Fibroblast of skin of left quadriceps (primary cell): ENCODE measurements around the gene SCYGR4.
A peak's percentile ranks its signal among the peaks of the same experiment; 100 is the strongest.

ENCODE experiments used
- DNase-seq, 2 experiments: peaks; one replicate each; pipeline ENCODE4 v3.0.0-alpha.2; 2013; ENCODE audit warnings: low read depth in 2 of 2

Gene SCYGR4

DNA sequence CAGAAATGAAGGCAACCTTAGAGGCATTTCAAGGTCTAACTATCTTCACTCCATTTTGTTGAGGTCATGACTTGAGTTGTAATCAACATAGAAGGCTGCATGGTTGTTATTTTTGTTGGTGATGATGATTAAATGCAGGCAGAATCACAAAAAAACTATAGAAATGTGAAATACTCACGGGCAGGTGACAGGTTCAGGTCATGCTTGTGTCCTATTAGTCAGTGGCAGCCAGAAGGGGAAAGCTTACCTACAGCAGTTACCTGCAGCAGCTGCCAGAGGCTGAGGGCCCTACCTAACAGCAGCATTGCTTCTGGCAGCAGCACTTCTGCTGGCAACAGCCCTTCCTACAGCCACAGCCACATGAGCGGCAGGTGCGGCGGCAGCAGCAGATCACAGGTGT lies 3.1 kb upstream of the SCYGR4 start:
- DNase-seq = no peak

DNA sequence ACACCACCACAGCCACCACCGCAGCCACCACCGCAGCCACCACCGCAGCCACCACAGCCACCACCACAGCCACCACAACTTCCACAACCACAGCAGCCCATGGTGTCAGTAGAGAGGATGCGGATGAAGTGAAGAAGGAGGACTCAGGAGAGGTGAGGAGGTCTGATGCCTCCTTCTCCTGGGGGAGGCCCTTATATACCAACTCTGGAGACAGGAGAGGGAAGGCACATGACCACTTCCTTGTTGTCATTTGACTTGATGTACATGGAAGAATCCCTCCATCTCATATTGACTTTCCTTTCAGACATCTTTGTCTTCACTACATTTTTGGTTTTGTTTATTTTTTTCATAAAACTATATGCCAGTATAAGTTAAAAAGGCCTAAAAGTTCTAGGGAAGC lies 2.6 kb upstream of the SCYGR4 start, which contains the start of gene SCYGR3:
Gene SCYGR3, minus strand, starts transcription at position 101 of the 400 bp plus-strand sequence. Its CDS starts 0 bp downstream, at position 101.
- no peak for DNase-seq

DNA sequence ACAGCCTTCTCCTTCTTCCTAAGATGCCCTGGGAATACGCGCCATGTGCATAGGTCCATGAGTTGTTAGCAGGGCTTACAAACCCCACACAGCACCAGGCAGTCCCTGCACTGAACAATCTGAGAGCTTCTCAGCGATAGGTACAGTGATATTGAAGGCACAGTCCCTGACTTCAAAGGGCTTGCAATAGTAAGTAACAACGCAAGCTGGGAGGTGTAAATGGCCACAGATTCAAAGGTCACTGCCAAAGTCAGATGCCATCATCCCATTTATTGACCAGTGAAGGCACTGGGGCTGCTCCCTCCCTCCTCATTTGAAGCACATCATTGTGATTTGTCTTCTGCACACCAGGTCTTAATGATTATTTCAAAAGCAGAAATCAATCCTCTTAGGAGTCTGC lies 2.1 kb upstream of the SCYGR4 start:
- no peak for DNase-seq

DNA sequence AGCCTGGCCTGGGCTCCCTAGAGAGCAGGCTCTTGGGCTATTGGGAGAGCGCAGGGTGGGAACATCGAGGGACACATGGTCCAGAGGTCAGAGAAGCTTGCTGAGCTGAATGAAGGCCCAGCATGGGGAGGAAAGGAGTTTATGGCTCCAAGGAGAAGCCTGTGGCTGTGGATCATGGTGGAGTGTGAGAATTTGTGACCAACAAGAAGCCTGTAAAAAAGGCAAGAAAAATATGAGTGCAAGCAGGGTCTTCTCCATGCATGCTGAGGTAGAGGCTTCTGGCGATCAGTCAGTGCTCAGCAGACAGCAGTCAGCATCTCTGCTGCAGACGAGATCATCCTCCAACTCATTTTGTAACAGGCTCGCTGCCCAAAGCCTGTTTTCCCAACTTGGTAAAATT lies 1.4 kb upstream of the SCYGR4 start:
- no peak for DNase-seq

DNA sequence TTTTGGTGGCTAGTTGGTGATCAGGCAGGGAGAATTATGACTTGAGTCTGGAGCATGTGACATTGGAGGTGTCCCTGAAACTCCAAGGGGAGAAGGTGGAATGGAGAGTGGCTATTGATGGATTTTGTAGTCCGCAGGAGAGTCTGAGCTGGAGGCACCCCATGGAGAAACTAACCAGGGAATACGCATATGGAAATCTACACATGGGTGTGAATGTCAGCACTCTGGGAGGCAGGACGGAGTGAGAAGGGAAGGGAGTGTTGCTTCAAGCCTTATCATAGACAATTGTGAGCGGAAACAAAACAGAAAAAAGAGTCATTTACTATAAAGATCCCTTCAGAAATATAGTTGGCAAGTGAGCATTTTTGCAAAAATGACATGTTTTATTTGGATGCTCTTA lies 667 bp upstream of the SCYGR4 start:
- DNase-seq = no peak

DNA sequence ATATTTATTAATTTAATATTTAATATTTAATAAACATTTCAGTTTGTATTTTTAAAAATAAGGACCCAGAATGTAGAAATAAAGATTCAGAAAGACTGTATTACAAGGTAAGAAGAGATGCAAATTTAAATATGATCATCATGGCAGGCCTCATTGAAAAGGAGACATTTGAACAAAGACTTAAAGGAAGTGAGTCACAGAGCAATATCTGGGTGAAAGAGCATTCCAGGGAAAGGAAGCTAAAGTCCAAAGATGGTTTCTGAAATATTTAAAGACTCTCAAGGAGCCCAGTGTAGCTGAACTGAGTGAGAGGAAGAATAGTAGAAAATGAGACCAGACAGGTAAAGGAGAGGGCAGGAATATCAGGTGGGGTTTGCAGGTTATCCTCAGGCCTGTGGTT lies 5.9 kb downstream of the SCYGR4 start:
- DNase-seq = peak; percentile 36 to 49

DNA sequence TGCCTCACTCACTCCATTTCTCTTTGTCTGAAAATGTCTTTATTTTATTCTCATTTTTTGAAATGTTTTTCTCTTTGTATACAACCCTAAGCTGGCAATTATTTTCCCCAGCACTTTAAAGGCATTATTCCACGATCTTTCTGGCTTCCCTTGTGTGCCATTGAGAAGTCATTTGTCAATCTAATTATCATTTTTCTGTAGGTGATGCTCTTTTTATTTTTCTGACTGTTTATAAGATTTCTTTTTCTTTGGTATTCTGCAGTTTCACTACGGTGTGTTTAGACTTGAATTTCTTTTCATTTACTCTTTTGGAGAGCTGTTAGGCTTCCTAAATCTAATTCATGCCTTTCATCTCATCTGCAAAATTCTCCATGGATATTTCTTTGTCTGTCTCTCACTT lies 8.1 kb downstream of the SCYGR4 start:
- DNase-seq = no peak

DNA sequence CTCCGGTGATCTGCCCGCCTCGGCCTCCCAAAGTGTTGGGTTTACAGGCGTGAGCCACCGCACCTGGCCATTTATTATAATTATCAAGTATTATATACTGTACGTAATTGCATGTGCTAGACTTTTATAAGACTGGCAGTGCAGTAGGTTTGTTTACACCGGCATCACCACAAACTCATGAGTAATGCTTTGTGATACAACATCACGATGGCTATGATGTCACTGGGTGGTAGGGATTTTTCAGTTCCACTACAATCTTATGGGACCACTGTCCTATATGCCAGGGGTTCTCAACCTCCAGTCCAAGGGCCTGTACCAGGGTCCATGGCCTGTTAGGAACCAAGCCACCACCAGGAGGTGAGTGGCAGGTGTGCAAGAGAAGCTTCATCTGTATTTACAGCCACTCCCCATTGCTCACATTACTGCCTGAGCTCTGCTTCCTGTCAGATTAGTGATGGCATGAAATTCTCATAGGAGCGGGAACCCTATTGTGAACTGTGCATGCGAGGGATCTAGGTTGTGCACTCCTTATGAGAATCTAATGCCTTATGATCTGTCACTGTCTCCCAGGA lies 9.4 kb downstream of the SCYGR4 start:
- no peak for DNase-seq

DNA sequence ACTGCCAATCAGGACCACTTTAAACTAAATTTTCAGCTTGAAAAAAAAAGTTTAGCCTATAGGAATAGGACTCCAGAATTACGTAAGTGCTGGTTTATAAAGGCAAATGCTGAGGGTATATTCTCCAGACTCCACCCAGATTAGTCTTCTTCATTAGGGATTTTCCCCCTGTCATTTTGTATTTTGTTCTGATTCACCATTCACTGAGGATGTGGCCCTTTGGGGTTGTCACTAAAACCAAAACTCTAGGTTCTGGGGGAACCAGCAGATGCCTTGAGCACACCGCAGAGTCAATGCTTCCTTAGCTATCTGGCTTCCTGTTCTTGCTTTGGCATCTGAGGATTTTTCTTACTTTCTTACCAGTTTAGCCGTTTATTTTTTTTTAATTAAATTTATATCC lies 10.5 kb downstream of the SCYGR4 start:
- DNase-seq = no peak

DNA sequence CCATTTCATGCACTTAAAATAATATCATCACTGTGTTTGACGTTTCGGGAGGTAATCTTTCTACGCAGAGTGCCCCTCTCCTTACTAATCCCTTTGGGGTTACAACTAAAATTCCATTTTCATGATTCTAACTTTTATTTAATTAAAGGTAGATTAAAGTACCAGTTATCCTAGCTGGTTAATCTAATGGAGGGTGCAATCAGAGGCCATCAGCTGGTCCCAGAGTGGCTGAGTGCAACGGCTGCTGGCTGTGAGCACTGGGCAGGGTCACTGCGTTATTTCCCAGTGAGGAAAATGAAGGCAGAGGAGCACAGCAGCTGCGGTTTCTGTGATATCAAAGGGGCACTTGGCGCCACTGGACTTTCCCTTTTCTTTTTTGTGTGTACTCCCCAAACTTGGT lies 12.1 kb downstream of the SCYGR4 start:
- no peak for DNase-seq

DNA sequence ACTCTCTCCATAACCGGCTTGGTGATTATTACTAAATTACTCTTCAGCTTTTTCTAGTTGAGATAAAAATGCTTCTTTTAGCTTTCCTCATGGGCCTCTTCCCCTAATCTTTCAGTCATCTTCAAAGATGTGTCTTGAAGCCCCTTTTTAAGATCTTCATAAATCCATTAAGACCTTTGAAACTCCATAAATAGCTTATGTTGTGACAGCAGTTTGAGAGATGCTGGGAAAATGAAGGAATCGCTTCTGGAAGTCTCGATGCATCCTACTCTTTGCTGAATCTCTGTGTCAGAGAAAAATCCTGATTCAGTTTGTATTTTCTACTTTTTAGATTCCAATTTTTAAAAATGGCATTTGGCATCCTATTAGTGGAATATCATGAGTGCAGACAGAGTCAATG lies 13.0 kb downstream of the SCYGR4 start:
- DNase-seq = no peak

DNA sequence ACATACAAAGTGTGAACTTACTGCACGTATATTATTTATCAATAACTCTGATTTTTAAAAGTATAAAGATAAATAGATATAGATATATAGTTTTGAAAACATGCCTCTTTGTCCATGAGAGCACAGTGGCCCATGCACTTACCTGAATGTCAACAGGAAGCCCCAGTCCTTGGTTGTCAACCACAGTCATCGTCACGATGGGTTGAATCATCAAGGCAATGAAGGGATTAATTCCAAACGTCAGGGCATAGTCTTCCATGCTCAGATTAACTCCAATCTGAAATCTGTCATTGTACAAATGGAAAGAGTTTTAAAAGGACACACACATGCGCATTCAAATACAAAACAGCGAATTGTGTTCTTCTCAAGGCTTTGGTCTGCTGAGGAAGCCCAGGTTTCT lies 15.5 kb downstream of the SCYGR4 start:
- DNase-seq = no peak

DNA sequence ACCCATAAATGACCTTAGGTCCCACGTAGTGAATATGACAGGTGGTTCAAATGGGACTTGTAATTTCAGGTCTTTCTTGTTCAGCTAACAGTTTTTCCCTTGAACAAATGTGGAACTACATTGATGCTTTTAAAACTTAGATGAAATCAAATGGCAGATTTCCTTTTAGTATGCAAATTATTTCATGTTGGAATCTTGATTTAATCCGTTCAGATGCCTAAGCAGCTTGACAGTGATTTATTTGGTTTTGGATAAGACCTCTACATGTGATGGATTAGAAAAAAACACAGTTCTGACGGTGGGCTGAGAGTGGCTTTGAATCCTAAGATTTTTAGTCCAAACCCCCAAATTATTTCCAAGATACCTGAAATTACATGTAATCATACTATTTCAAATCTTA lies 16.9 kb downstream of the SCYGR4 start:
- DNase-seq = no peak

DNA sequence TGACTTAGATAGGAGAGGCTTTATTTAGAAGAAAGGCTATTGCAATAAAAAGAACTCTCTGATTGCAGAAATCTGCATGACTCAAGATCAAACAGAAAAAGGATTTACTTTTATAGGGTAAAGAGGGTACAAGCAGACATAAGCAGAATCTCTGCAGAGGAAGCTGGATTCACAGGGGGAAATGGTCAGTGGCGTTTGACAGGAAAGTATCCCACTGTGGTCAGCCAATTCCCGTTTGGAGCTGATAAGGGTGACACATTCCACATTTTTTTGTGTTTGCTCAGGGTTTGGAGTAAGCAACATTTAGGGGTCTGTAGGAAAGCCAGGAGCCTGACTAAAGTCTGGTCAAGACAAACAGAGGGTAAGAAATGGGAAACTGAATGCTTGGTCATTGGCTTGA lies 25.4 kb downstream of the SCYGR4 start:
- DNase-seq = no peak

DNA sequence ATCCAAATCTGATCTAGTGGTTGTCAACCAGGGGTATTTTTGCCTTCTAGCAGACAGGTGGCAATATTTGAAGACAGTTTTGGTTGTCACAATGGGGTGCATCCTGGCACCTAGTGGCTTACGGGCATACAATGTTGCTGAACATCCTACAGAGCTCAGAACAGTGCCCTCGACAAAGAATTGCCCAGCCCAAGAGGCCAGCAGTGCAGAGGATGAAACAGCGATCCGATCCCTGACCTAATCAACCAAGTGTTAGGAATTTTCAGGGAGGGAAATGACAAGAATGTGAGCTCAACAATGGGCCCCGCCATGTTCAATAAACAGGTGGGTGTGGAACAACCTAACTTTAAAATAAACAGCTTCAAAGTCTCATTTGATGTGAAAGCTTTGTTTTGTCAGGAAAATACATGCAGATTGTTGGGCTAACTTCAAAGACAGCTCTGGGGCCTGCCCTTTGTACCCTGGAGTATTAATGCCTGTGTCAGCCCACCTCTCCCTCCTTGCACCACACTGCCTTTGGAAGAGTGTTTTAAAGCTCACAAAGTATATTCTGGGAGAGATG lies 26.8 kb downstream of the SCYGR4 start:
- DNase-seq = no peak

DNA sequence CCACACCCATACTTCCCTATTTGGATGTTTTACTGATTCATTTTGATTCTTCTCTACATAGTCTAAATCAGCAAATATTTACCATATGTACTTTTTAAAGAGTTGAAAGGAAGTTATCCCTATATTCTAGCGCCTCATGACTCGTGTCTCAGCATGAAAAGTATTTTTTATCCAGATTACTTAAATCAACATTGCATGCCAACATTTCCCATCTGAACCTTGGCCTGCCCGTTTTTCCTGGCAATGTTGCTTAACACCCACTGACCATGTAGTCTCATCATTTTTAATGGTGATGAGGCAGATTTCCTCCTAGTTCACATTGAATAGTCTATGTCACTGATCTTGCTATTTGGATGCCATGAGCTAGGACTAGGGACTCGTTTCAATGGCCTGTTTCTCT lies 36.1 kb downstream of the SCYGR4 start:
- DNase-seq = no peak

DNA sequence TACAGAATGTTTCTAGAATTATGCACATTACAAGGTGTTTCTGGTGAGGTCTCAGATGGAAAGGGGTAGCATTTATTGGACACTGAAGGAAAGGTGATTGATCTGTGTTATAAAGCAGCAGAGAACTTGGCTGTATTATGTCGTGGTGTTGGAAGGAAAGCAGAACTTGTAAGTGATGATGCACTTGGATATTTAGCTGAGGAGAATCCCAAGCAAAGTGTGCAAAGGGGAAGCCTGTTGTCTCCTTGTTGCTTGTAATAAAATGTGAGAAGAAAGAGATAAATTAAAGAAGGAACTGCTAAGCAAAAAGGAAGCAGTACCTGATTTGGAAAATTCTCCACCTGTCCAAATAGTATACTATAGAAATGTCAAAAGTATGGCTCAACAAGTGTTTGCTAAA lies 37.1 kb downstream of the SCYGR4 start:
- DNase-seq = no peak

DNA sequence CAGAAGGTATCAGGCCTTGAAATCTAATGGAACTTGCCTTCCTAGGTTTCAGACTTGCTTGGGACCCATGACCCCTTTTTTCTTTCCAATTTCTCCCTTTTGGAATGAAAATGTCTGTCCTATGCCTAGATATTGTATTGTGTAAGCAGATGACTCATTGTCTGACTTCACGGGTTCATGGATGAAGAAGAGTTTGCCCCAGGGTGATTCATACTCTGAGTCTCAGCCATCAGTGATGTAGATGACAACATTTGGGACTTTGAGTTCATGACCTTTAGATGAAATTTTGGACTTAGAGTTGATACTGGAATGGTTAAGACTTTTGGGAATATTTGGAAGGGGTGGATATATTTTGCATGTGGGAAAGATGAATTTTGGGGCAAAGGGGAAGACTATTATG lies 38.2 kb downstream of the SCYGR4 start:
- peak; percentile 42 to 48 for DNase-seq

DNA sequence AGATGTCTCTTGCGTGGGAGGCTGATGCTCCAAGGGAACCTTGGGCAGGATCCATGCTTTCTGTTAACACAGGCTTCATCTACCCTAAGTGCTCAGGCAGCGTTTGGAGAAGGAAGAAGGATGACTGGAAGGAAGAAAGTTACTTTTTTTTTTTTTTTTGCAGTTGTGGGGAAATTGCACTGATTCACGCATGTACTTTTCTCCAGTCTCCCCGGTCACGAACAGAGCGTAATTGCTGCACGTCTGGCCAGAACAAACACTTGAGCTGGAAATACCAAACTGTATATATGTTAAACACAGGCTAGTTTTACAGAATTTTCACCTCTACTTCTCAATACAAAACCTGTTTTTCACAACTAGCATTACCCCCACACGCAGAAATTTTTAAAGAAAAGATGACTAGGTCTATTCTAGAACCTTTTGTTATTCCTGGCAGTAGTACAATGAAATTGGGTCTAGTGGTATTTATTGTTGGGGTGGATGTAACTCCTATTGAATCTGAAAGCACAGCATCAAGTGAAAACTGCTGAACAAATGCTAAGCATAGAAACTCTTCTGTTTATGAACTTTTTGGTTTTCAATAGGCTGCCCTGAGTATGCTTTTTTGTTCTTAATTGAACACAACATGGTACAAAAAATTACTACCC lies 40.0 kb downstream of the SCYGR4 start:
- no peak for DNase-seq

DNA sequence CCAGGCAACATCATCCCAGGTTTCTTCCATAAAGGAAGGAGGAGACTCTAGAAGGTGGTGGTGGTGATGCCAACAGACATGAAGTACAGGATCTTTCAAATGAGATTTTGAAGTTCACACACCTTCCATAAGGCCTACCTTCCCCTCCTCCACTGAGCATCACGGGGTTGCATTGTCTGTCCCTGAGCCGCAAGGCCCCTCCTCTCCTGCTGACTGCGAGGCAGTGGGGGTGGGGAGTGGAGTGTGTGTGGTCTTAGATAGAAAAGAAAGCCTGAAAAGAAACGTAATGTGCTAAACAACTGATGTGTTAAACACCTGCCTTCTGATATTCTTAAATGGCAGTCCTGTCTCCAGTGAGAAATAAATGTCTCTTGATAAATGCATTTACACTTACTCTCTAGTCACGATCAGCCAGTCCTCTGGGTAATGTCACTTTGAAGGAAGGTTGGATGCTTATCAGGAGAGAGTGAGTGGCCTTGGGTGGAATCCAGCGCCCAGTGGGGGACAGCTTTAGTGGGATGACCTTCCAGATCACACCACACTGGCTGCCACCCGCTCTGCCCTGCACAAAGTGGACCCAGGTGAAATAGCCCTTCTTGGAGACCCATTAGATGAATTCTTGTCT lies 43.8 kb downstream of the SCYGR4 start:
- no peak for DNase-seq

DNA sequence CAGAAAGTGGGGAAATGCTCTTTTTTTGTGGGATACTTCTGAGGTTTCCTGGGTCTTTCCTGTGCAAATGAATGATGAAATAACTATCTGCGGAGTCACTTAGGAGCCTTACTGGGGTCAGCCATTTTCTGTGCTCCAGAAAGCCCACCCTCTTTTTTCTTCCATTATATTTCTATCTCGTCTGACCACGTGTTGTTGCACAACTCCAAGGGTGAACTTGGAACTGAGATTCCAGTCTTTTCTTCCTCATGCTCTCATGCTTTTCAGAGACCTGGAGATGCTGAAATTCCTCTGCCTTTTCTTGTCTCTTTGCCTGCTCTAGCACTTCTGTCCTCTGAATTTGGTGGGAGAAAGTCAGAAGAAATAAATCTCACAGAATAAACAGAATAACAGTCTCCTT lies 44.5 kb downstream of the SCYGR4 start:
- DNase-seq = no peak

DNA sequence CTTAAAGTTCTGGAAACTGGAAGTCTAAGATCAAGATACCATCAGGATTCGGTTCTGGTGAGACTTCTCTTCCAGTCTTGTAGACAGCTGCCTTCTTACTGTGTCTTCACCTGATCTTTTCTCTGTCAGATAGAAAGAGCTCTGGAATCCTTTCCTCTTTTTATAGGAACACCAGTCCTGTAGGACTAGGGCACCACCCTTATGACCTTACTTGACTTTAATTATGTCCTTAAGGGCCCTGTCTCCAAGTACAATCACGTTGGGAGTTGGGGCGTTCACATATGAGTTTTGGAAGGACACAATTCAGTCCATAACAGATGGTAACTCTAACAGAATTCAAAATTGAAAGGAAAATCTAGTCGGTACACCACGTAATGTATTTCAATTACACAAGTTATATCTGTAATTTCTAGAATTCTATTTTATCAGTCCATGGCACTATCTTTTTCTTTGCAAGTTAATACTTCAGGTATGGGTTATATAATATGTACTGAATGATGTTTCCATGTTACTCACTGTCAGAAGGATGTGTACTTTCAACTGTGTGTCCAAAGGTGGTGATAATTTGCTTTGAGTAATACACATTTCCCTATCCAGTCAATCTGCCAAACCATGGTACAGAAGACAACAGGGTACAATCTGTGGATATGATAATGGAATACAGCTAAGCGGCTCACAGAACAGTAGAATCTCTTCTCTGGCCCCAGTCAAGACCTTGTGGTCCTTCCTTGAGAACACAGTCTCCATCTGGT lies 48.1 kb downstream of the SCYGR4 start:
- no peak for DNase-seq
